Measurements from ENCODE around the gene BRPF3. TPM values are rescaled to one million over a fixed set of nuclear protein-coding genes. Genes with fewer than 3 reads are reported as not detected.

Gene BRPF3
- total RNA-seq = 10 to 100 TPM; 21.6 to 21.8 TPM

GRCh38 chr6:36196113-36196879 is at the start of gene BRPF3:
Gene BRPF3 (plus strand): TSS chr6:36196744. CDS start chr6:36200323, 3,579 bp downstream.
- Mint-ChIP-seq H3K27me3 (peaks cover 12% of the 10 kb centered on the region), H3K9me3 (peaks cover under 1% of the 10 kb centered on the region), H3K4me3 (peak within 1 kb of the TSS; percentile 85), H3K4me1 (peaks cover 26% of the 10 kb centered on the region), H3K36me3 (ENCODE audit: low read depth) (peaks cover 18% of the 10 kb centered on the region), H3K27ac (peak within 1 kb of the TSS; percentile 87)
- DNase-seq = peak; percentile 78
- ChIA-PET POLR2A (interaction anchor here (1.1 to 3.5 kb wide), 8 partner anchors 9 to 168 kb away, joined by 3 to 31 read pairs (median 10); partner anchors contain the start of genes MAPK13 and MAPK14), CTCF (interaction anchor here (1.3 to 2.5 kb wide), 2 partner anchors 100 to 168 kb away, joined by 6 to 15 read pairs; partner anchors contain the start of gene MAPK14)

GRCh38 chr6:36147294-36147693 is 49.2 kb upstream of the BRPF3 start:
- peak overlapping the region; percentile 33 for H3K27ac Mint-ChIP-seq
- peaks cover 9% of the 10 kb centered on the region for H3K36me3 Mint-ChIP-seq (ENCODE audit: low read depth)
- ChIA-PET POLR2A (interaction anchor here (1.0 kb wide), 1 partner anchor 10 kb away, joined by 3 read pairs; no protein-coding TSS in a partner anchor), CTCF (interaction anchor here (1.2 kb wide), 1 partner anchor 16 kb away, joined by 5 read pairs; no protein-coding TSS in a partner anchor)
- H3K4me3 Mint-ChIP-seq = no peak overlapping the region
- no peak for DNase-seq
- H3K27me3 Mint-ChIP-seq = no peaks in the 10 kb centered on the region
- peaks cover 29% of the 10 kb centered on the region for H3K4me1 Mint-ChIP-seq
- peaks cover 17% of the 10 kb centered on the region for H3K9me3 Mint-ChIP-seq

- Mint-ChIP-seq H3K27me3 (no peaks in the 10 kb centered on the region), H3K9me3 (peaks cover 17% of the 10 kb centered on the region), H3K27ac (no peak overlapping the region), H3K4me1 (peaks cover 26% of the 10 kb centered on the region), H3K4me3 (no peak overlapping the region), H3K36me3 (ENCODE audit: low read depth) (peaks cover 7% of the 10 kb centered on the region)
- no peak for DNase-seq
- ChIA-PET POLR2A (interaction anchor here (1.1 kb wide), 1 partner anchor 18 kb away, joined by 3 read pairs; no protein-coding TSS in a partner anchor), CTCF (interaction anchor here (1.4 kb wide), 1 partner anchor 10 kb away, joined by 4 read pairs; no protein-coding TSS in a partner anchor)
These were observed 47.1 kb upstream of the BRPF3 start for GRCh38 chr6:36149476-36149875.

GRCh38 chr6:36150283-36150682 is 46.3 kb upstream of the BRPF3 start:
- Mint-ChIP-seq H3K36me3 (ENCODE audit: low read depth) (peaks cover 7% of the 10 kb centered on the region), H3K4me1 (peaks cover 26% of the 10 kb centered on the region), H3K27ac (no peak overlapping the region), H3K4me3 (no peak overlapping the region), H3K27me3 (no peaks in the 10 kb centered on the region), H3K9me3 (peaks cover 17% of the 10 kb centered on the region)
- DNase-seq = no peak
- POLR2A ChIA-PET = interaction anchor here (1.1 kb wide), 1 partner anchor 19 kb away, joined by 3 read pairs; no protein-coding TSS in a partner anchor
- CTCF ChIA-PET = interaction anchor here (1.4 kb wide), 1 partner anchor 10 kb away, joined by 4 read pairs; no protein-coding TSS in a partner anchor

- H3K27me3 Mint-ChIP-seq = no peaks in the 10 kb centered on the region
- H3K9me3 Mint-ChIP-seq = peaks cover 10% of the 10 kb centered on the region
- H3K4me3 Mint-ChIP-seq = no peak overlapping the region
- no peak for DNase-seq
- H3K36me3 Mint-ChIP-seq (ENCODE audit: low read depth) = peaks cover 9% of the 10 kb centered on the region
- ChIA-PET CTCF (no interaction called here), POLR2A (no interaction called here)
- no peak overlapping the region for H3K27ac Mint-ChIP-seq
- peaks cover 13% of the 10 kb centered on the region for H3K4me1 Mint-ChIP-seq
These were observed 42.3 kb upstream of the BRPF3 start for GRCh38 chr6:36154286-36154685.

GRCh38 chr6:36155662-36156061 is 40.9 kb upstream of the BRPF3 start:
- Mint-ChIP-seq H3K27me3 (no peaks in the 10 kb centered on the region), H3K4me1 (peaks cover under 1% of the 10 kb centered on the region), H3K27ac (no peak overlapping the region), H3K4me3 (no peak overlapping the region), H3K9me3 (peaks cover 17% of the 10 kb centered on the region), H3K36me3 (ENCODE audit: low read depth) (peaks cover 9% of the 10 kb centered on the region)
- POLR2A ChIA-PET = interaction anchor here (0.6 to 1.1 kb wide), 2 partner anchors 24 to 52 kb away, joined by 3 read pairs; no protein-coding TSS in a partner anchor
- CTCF ChIA-PET = no interaction called here
- no peak for DNase-seq

GRCh38 chr6:36160147-36160760 is 36.3 kb upstream of the BRPF3 start:
- CTCF ChIA-PET = interaction anchor here (0.7 kb wide), 1 partner anchor 418 kb away, joined by 6 read pairs; no protein-coding TSS in a partner anchor
- peaks cover 9% of the 10 kb centered on the region for H3K36me3 Mint-ChIP-seq (ENCODE audit: low read depth)
- DNase-seq = no peak

GRCh38 chr6:36169023-36170007 is 27.2 kb upstream of the BRPF3 start:
- POLR2A ChIA-PET = interaction anchor here (1.5 to 3.1 kb wide), 3 partner anchors 30 to 48 kb away, joined by 4 to 12 read pairs (median 4); no protein-coding TSS in a partner anchor
- H3K4me3 Mint-ChIP-seq = no peak overlapping the region
- no peaks in the 10 kb centered on the region for H3K27me3 Mint-ChIP-seq
- peaks cover 23% of the 10 kb centered on the region for H3K4me1 Mint-ChIP-seq
- H3K27ac Mint-ChIP-seq = peak overlapping the region; percentile 61
- DNase-seq = no peak
- no peaks in the 10 kb centered on the region for H3K36me3 Mint-ChIP-seq (ENCODE audit: low read depth)
- CTCF ChIA-PET = no interaction called here
- H3K9me3 Mint-ChIP-seq = peaks cover 3% of the 10 kb centered on the region

More at GRCh38 chr6:36160147-36160760, 36.3 kb upstream of the BRPF3 start:
- POLR2A ChIA-PET = no interaction called here
- Mint-ChIP-seq H3K27ac (no peak overlapping the region), H3K4me3 (no peak overlapping the region), H3K9me3 (peaks cover 20% of the 10 kb centered on the region), H3K4me1 (no peaks in the 10 kb centered on the region), H3K27me3 (no peaks in the 10 kb centered on the region)

- POLR2A ChIA-PET = interaction anchor here (3.1 kb wide), 1 partner anchor 50 kb away, joined by 12 read pairs; no protein-coding TSS in a partner anchor
- CTCF ChIA-PET = interaction anchor here (0.7 to 1.9 kb wide), 4 partner anchors 31 to 132 kb away, joined by 3 to 4 read pairs (median 4); no protein-coding TSS in a partner anchor
- peaks cover 2% of the 10 kb centered on the region for H3K36me3 Mint-ChIP-seq (ENCODE audit: low read depth)
- H3K27me3 Mint-ChIP-seq = no peaks in the 10 kb centered on the region
- no peak overlapping the region for H3K4me3 Mint-ChIP-seq
- no peak overlapping the region for H3K27ac Mint-ChIP-seq
- peaks cover 23% of the 10 kb centered on the region for H3K4me1 Mint-ChIP-seq
- H3K9me3 Mint-ChIP-seq = no peaks in the 10 kb centered on the region
- DNase-seq = no peak
These were observed 25.8 kb upstream of the BRPF3 start for GRCh38 chr6:36170704-36171103.

- Mint-ChIP-seq H3K4me1 (peaks cover 24% of the 10 kb centered on the region), H3K27ac (no peak overlapping the region), H3K36me3 (ENCODE audit: low read depth) (peaks cover 6% of the 10 kb centered on the region), H3K9me3 (peaks cover under 1% of the 10 kb centered on the region), H3K27me3 (no peaks in the 10 kb centered on the region), H3K4me3 (no peak overlapping the region)
- ChIA-PET POLR2A (interaction anchor here (1.5 to 3.1 kb wide), 2 partner anchors 40 to 51 kb away, joined by 5 to 12 read pairs; no protein-coding TSS in a partner anchor), CTCF (interaction anchor here (0.7 to 1.9 kb wide), 5 partner anchors 24 to 131 kb away, joined by 3 to 4 read pairs (median 3); no protein-coding TSS in a partner anchor)
- DNase-seq = no peak
These were observed 25.0 kb upstream of the BRPF3 start for GRCh38 chr6:36171573-36171972.

- Mint-ChIP-seq H3K4me1 (peaks cover 11% of the 10 kb centered on the region), H3K9me3 (peaks cover 18% of the 10 kb centered on the region), H3K27me3 (peaks cover 14% of the 10 kb centered on the region), H3K36me3 (ENCODE audit: low read depth) (peaks cover 19% of the 10 kb centered on the region), H3K27ac (no peak overlapping the region), H3K4me3 (no peak overlapping the region)
- POLR2A ChIA-PET = interaction anchor here (1.0 kb wide), 1 partner anchor 34 kb away, joined by 3 read pairs; no protein-coding TSS in a partner anchor
- no peak for DNase-seq
- CTCF ChIA-PET = no interaction called here
These were observed 19.4 kb upstream of the BRPF3 start for GRCh38 chr6:36177166-36177565.

GRCh38 chr6:36178544-36178943 is 18.0 kb upstream of the BRPF3 start:
- CTCF ChIA-PET = no interaction called here
- DNase-seq = no peak
- POLR2A ChIA-PET = no interaction called here
- Mint-ChIP-seq H3K27ac (no peak overlapping the region), H3K27me3 (peaks cover 17% of the 10 kb centered on the region), H3K4me3 (no peak overlapping the region), H3K9me3 (peaks cover 18% of the 10 kb centered on the region), H3K4me1 (peaks cover 11% of the 10 kb centered on the region), H3K36me3 (ENCODE audit: low read depth) (peaks cover 19% of the 10 kb centered on the region)
